Measurements from ENCODE around the gene CRTC3.

CRTC3 gene

DNA sequence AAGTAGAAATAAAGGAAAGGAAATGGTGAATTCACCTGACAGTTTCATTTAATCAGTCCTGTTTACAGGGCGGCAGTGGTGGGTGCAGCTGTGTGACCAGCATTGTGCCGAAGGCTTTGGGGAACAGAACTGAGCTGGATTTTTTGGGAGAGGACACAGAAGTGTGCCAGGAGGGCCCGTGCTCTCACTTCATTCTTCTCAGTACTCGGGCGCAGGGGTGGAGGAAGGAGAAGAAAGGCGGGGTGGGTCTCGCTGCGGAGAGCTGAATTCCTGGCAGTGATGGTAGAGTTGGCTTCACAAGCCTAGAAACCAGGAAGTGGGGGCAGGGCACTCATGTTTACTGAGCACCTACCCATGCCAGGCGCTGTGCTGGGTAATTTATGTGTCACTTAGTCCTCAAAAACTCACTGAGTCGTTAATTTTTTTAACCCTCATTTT, 64.6 kb downstream of the CRTC3 start:
- peak; percentile 75 for DNase-seq (ENCODE audit: low read depth)

DNA sequence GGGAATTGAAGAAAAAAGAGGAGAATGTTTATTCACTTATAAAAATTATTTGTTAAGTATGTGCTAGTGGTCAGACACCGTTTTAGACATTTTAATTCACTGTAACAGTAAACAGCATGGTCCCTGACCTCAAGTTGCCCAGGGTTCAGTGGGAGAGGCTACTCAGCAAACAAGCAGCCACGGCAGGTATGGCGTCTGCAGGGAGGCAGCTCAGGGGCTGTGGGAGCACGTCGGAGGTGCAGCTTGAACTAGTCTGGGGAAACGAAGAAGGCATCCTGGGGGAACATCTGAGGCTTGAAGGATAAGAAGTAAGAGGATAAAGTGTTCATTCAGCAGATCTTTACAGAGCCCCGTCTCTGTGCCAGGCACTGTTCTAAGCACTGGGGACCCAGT, 66.0 kb downstream of the CRTC3 start:
- DNase-seq (ENCODE audit: low read depth) = no peak

DNA sequence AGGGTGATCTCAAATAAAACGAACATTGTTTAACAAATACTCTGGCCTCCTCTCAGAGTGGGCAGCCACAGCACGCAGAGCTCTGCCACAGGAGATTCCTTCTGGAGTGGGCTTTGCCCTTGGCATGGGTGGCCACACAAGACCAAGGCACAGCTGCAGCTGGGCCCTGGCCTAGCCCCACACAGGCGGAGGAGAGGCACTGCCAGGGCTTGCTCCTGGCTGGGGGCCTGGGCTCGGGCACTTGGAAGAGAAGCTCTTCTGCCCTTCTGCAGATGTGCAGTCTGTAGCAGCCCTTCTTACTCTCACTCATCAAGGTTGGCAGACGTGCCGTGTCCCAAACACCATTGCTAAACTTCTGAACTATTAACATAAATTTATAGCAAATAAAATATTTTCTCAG, 67.2 kb downstream of the CRTC3 start:
- no peak for DNase-seq (ENCODE audit: low read depth)

DNA sequence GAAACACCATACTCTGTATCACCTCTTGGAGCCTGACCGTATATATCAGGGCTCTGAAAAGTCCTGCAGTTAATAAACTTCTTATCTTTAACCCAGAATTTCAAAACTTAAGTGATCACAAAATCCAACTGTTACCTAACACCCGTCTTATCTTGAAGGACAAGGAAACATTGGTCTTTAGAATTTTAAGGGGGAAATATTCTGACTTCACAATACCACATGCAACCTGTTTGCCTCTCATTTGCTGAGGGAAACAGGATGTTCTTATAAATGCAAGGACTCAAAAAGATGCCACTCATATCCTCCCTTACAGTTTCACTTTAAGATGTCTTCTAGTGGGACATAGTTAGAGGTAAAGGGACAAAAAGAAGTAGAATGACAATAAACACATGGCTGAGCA, 67.9 kb downstream of the CRTC3 start:
- no peak for DNase-seq (ENCODE audit: low read depth)

DNA sequence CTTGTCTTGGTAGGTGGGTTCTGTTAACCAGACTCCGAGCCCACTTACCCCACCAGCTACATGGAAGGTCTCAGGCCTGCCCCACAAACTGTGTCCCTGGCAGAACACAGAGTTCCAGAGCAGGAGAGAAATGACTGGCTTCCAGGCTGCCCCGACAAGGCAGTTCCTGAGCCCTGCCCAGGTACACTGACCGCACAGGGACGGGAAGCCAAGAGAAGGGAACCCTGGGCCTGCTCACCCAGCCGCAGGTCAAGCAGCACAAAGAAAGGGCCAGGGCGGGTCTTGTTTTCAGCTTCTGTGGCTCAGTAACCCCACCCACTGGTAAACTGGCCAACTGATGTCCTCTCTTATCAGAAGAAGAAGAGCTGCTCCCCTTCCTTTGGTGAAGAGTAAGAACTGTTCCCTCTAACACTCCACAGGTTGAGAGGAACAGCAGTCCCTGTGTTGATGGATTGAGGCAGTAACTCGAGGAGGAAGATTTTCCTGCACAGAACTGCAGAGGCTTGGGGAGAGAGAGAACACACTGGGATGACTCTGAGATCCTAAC, 68.4 kb downstream of the CRTC3 start:
- DNase-seq (ENCODE audit: low read depth) = no peak

DNA sequence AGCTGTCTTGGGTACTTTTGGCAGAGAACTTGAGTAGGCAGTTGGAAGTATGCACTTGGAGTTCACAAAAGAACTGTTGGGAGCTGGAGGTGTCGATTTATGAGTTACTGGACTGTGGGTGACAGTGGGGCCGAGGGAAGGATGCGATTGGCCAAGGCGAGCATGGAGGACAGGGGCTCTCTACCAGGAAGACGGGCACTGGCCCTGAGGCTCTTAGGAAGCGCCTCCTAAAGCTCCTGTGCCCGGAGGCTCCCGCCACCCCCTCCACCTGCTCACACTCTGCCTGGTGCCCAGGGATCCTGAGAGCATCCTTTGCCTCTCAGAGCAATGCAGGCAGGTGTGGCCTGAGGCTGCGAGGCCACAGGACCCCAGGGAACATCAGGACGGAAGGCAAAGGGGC, 69.0 kb downstream of the CRTC3 start:
- DNase-seq (ENCODE audit: low read depth) = no peak

DNA sequence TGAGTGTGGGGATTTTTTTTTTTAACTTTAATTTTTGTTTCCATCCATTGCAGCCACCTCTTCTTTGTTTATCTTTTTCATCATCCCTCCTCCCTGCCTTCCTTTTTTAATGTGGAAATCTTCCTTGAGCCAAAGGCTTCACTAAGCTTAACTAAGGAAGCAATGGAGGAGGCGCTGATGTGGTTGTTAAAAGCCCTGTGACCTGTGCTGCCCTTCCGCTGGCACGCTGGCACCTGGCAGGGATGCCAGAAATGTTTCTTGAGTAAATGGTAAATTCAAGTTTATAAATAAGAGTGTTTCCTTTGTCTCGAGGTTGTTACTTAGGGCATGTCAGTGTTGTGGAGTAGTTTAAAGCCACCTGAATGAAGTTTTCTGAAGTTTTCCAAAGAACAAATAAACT, 69.4 kb downstream of the CRTC3 start:
- no peak for DNase-seq (ENCODE audit: low read depth)

DNA sequence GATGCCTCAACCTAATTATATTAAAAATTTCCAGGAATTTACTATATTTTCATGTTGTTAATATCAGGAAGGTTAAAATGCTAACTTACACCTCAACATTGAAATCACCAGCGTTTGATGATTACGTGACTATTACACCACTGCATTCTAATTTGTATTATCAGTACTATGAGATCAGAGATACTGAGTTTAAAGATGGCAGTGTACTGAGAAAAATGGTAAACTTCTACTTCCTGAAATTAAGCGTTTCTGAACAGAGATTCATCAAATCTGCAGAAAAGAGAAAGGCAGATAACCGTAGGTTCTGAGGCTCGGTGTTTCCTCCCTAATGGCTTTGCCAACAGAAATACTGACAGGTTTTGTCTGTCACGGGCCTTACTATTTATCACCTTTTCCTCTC, 69.9 kb downstream of the CRTC3 start:
- DNase-seq (ENCODE audit: low read depth) = no peak

DNA sequence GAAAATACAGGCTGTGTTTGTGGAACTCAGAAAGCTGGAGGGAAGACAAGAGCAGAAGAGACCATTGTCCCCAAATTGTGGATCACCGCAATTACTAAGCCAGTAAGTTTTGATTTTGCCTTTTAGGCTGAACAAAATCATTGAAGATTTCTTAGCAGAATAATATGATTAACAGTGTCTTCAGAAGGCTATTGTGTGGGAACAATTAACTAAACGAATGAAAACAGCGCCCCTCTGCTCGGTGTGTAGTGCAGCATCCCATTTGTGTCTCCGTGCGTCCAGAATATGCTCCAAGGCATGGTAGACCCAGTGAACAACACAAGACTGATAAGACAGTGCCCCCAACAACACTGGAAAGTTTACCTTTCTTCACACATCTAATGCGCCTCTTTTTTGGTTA, 71.2 kb downstream of the CRTC3 start:
- no peak for DNase-seq (ENCODE audit: low read depth)

DNA sequence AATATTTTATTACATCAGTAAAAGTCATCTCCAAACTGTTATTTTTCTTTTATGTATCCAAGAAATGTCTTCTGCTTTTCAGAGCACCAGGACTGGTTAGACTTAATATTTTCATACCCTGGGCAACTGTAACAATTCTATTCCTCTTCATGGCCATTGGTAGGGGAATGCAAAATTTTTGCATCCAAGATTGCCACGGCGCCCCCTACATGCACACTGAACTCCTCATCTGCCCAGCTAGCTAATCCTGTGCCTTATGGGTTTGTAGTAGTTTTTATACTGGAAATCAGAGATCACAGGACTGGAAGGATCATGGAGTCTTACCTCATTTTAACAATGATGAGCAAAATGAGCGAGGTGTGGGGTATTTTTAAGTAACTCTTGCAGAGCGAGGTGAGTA, 74.2 kb downstream of the CRTC3 start:
- peak; percentile 50 for DNase-seq (ENCODE audit: low read depth)

DNA sequence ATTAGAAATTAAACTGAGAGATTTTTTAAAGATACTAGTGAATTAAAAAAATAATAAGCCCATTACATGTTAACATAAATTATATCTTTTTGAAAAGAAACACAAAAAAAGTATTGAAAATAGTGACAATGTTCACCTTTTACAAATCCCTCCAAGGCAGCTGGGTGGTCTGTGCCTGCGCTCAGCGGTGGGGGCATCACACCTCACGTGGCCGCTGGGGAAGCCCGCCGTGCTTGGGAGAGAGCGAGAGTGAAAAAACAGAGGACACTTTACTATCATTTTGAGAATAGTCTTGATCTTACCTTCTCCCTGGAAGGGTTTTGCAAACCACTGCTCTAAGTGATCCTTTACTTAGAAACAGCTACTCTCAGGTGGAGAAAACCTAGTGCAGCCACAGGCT, 76.9 kb downstream of the CRTC3 start:
- no peak for DNase-seq (ENCODE audit: low read depth)

DNA sequence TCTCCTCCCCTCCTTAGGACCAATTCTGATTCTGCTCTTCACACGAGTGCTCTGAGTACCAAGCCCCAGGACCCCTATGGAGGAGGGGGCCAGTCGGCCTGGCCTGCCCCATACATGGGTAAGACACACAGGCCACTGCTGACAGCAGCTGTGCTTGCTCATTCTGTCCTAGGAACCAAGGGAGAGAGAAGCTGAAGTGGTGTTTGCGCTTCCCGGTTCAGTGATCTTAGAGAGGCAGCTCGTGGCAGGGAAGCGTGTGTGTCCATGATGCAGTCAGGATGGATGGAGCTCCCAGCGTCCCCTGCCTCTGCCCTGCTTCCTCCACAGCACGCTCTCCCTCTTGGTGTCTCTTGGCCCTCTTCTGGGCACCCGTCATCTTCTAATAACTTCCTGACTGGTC, 77.6 kb downstream of the CRTC3 start:
- DNase-seq (ENCODE audit: low read depth) = no peak

DNA sequence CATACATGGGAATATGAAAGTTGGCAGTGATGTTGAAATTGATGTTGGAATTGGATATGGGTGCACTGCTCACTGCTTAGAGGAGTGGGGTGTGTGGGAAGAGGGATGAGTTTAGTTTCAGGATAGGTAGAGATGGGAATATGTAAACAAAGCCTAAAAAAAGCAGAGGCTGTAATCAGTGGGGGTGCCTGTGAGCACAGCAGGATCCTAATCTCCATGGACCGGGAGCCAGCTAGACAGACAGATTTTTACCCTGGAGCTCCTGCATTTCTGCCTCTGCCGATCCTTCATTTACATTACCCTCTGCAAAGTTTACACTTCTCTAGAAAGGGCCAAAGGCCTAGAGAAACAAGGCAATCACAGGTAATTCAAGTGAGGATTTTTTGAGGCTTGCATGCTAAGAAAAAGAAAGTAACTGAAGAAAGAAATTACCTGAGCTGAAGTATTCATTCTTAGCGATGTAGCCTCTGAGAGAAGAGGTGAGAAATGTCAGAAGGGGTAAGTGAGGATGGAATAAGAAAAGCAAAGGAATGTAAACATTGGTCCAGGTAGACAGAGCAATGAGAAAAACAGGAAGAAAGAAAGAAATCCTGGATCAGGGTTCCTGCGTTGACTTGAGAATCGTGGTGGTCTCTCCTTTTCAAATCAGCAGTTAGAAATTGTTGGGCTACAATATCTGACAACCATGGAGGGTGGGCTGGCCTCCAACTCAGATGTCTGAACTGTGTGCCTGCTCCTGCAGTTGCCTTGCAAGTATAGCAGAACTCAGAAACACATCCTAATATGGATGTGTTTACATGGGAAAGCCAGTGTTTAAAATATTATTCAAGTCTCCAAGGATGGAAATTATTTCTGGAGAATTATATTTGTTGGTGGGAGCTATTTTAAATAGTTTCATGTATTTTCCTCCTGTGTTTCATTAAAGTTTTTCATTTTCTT, 79.8 kb downstream of the CRTC3 start:
- no peak for DNase-seq (ENCODE audit: low read depth)

DNA sequence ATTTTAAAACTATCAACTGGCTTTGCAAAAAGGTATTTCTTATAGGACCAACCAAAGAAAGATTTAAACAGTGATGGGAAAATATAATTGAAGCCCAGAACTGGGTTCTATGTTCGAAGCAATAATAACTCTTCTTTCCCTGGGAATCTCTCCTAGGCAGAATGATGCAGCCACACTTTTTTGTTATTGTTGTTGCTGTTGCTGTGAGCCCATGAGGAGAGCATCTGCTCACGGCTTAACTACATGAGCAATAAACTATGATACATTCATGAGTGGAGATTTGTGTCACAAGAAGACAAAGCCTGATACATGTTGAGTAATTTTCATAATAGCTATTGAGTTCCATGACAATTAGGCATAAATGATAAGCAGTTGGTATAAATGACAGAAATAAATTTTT, 80.5 kb downstream of the CRTC3 start:
- no peak for DNase-seq (ENCODE audit: low read depth)

DNA sequence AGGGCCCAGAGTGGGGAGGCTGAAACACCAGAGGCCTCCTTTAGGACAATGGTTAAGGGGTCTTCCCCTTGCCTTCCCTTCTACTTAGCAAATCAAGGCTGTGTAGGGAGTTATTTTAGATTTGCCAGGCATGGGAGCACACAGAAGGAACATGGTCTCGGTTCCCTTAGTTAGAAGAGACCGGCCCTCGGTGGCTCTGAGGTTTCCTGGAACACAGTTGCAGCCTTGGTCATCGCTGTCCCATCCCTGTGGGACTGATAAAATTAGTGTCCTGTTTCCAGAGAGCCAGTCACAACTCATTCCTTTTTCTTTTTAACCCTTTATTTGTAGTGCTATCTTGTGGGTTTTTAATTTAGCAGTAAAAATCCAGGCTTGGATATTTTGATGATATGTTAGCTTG, 81.4 kb downstream of the CRTC3 start:
- DNase-seq (ENCODE audit: low read depth) = no peak

DNA sequence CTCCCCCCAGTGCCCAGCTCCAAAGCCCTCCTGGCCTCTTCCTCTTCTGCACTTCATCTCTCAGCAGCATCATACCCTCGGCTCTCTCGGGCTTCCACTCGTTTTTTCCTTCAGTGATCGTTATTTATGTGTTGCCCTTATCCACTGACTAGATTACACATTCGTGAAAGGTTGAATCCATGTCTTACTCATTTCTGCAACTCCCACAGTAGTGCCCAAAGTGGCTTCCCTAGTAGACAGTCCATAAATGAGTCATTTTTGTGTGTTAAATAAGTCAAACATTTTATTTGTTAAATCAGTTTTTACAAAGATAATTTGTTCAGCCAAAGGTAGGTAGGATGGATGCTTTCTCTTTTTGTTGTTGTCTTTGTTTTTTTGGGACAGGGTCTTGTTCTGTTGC, 87.4 kb downstream of the CRTC3 start:
- DNase-seq (ENCODE audit: low read depth) = no peak

DNA sequence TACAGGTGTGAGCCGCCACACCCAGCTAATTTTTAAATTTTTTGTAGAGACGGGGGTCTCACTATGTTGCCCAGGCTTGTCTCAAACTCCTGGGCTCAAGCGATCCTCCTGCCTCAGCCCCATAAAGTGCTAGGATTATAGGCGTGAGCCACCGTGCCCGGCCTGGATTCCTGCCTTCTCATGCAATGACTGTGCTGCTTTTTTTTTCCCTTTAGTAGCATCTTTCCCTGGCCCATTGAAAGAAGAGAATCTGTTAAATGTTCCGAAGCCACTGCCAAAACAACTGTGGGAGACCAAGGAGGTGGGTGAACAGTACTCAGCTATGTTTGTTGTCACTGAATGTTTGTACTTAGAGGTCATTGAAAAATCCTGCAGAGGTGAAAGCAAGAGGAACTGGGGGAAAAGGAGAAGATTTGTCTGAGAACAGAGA, 88.0 kb downstream of the CRTC3 start:
- DNase-seq (ENCODE audit: low read depth) = no peak

DNA sequence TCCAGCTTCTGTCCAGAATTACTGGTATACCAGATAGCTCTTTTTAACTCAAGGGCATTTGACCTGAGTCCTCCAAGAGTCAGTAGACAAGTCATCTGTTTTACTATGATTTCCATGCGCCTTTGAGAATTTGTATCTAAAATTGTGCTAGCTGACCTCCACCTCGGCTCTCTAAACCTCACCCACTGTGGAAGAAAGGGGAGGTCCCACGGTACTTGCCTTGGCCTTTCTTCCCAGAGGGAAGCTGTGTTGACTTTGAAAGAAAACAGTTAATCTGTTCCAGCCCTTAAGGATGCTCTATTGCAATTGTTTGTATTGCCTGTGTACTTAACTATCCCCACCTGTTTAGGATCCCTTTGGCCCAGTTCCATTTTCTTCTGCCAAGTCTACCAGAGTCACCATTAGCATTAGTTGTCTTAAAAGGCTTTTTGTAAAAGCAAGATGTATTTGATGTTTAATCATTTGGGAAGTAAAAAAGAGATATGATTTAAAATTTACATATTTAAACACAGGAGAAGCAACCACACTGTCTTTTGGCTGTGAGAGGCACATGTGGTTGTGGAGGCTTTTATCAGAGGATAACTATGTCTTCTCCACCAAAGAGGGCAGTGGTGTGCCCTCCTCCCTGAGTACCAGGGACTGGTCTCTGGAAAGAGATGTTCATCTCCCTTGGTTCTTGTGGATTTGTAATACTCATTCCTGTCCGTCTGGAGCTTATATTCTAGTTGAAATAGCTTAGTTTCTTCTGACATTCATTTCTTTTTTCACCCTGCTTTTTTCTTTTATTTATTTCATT, 88.8 kb downstream of the CRTC3 start:
- no peak for DNase-seq (ENCODE audit: low read depth)

DNA sequence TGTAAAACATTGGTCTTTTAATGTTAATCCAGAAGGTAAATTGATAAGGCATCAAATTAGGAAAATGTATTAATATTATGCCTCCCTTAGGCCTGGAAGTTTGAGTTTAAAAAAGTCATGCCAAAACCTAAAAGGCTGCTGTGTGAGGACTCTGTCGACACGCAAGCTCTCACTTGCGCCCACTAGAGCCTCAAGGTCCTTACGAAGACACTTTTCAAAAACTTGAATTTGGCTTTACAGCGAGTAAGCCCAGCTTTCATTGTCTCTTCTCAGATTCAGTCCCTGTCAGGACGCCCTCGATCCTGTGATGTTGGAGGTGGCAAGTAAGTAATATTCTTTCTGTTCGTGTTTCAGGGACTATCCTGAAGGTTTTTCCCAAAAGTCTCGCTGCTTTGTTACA, 89.7 kb downstream of the CRTC3 start:
- no peak for DNase-seq (ENCODE audit: low read depth)

DNA sequence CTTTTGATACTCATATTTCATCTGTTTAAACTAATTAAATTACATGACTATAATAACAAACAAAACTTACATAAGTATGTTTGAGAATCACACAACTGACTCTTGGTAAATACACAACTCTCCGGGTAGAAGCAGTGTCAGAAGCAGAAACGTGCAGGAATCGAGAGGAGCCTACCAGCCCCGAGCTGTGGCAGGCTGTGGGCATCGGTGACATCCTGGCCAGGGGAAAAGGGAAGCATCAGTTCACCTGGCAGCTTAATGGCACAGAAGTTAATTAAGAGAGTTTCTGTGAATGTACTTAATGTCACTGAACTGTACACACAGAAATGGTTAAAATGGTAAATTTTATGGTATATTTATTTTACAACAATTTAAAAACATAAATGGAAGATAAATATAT, 90.2 kb downstream of the CRTC3 start:
- no peak for DNase-seq (ENCODE audit: low read depth)

DNA sequence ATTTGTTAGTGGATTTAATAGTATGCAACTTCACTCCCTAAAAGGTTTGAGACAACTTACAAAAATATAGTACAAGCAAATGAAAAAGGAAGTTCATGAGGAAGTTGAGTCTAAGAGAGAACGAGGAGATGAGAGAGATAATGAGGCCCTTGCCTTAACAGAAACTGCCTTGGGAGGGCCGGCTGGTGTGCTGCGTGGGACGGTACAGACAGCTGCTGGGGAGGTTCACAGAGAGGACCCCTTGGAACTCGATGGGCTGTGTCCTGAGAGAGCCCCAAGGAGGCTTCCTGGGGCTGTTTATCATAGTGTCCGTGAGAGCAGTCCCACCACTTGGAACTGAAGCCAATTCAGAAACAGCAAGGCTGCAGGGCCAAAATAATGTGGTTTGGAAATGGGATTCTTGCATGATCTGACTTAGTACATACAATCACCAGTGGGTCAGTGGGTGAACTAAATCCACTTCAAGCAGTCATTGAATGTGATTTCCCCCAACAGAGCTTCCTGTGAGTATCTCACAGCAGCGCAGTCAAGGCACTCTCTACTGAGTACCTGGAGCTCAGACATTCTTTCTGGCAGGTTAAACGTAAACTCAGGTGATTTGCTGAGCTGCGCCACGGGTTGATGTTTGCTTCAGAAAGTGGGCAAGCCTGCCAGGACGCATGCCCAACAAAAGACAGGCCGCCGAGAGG, 90.8 kb downstream of the CRTC3 start:
- DNase-seq (ENCODE audit: low read depth) = no peak

DNA sequence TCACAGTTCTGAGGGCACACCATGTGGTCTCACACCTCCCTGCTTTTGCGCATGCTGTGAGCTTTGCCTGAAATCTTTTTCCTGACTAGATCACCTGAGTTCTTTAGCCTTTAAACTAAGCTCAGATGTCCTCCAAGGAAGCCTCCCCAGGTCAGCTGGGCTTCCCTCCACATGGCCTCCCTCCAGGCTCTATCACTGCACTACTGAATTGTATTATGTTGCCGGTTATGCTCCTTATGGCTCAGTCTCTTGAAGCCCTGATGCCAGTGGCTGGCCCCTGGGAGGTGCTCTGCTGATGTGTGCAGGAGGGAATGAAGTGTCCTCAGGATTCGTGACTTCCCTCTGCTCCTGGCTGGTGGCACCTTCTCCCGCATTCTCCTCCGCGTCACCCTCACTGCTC, 94.1 kb downstream of the CRTC3 start:
- DNase-seq (ENCODE audit: low read depth) = no peak

Data from activated T-cell treated with anti-CD3 and anti-CD28 coated beads for 1 hour (primary cell).